Measurements from ENCODE around the gene LYRM4. TPM values are rescaled to one million over a fixed set of nuclear protein-coding genes. Genes with fewer than 3 reads are reported as not detected.

The LYRM4 gene
- total and polyA plus RNA-seq, 2 experiments from 2014 or later: 51.0 to 62.0 TPM

DNA sequence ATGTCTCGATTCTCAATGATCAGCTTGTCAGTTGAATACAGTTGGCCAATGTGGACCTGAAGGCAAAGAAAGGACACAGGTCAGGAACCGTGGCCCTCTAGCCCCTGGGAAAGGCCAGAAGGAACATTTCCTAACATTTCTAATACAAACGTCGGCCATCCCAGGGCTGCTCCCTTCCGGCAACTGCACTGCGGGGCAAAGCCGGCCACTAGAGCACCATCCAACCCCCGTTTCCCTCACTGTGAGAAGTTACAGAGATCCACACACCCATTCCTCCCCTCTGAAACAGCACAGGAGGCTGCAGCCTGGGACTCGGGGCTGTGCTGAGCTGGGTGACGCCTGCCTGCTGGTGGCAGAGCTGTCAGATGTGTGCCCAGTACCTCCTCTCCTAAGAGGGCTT, 151.3 kb downstream of the LYRM4 start:
- Histone ChIP-seq H3K36me3 (ENCODE audit: insufficient read depth) (no peaks in the 10 kb centered on the region), H3K79me2 (replicated peaks; ENCODE audit: insufficient read depth) (no peaks in the 10 kb centered on the region), H3K27me3 (ENCODE audit: insufficient read depth) (no peaks in the 10 kb centered on the region), H3K4me2 (no peak overlapping the region), H2AFZ (no peak overlapping the region), H3K9me2 (ENCODE audit: insufficient read depth) (no peaks in the 10 kb centered on the region), H4K20me1 (replicated peaks; ENCODE audit: insufficient read depth) (no peaks in the 10 kb centered on the region), H3F3A (replicated peaks; ENCODE audit: low read depth) (no peaks in the 10 kb centered on the region), H3K27ac (ENCODE audit: low read depth) (no peak overlapping the region), H3K4me3 (no peak overlapping the region), H3K4me1 (ENCODE audit: insufficient read depth) (peaks cover 6% of the 10 kb centered on the region; the same call in 1 of the 2 replicates)
- peaks cover 5% of the 10 kb centered on the region; the same call in 2 of the 3 replicates for H3K36me3 Mint-ChIP-seq (ENCODE audit: low read depth)
- no peaks in the 10 kb centered on the region; the same call in 1 of the 3 replicates for H3K9me3 Mint-ChIP-seq
- TF ChIP-seq, protein P1, sequence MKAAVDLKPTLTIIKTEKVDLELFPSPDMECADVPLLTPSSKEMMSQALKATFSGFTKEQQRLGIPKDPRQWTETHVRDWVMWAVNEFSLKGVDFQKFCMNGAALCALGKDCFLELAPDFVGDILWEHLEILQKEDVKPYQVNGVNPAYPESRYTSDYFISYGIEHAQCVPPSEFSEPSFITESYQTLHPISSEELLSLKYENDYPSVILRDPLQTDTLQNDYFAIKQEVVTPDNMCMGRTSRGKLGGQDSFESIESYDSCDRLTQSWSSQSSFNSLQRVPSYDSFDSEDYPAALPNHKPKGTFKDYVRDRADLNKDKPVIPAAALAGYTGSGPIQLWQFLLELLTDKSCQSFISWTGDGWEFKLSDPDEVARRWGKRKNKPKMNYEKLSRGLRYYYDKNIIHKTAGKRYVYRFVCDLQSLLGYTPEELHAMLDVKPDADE (IDR thresholded peaks at IDR 0.05): no peak
- TF ChIP-seq EZH2phosphoT487 (IDR thresholded peaks at IDR 0.05; ENCODE audit: unreplicated experiment) (no peak), JUNB (IDR thresholded peaks at IDR 0.05; ENCODE audit: unreplicated experiment) (no peak), POLR2AphosphoS5 (IDR thresholded peaks at IDR 0.05; ENCODE audit: low read depth) (no peak), STAT1 (IDR thresholded peaks at IDR 0.05; ENCODE audit: unreplicated experiment) (no peak), ZNF114 (CRISPR knock-in tag; IDR thresholded peaks at IDR 0.05) (no peak), NANOG (IDR thresholded peaks at IDR 0.05; ENCODE audit: borderline replicate concordance) (no peak), ZNF331 (CRISPR knock-in tag; IDR thresholded peaks at IDR 0.05; ENCODE audit: low read depth) (no peak)
- TF ChIP-seq, protein P2, sequence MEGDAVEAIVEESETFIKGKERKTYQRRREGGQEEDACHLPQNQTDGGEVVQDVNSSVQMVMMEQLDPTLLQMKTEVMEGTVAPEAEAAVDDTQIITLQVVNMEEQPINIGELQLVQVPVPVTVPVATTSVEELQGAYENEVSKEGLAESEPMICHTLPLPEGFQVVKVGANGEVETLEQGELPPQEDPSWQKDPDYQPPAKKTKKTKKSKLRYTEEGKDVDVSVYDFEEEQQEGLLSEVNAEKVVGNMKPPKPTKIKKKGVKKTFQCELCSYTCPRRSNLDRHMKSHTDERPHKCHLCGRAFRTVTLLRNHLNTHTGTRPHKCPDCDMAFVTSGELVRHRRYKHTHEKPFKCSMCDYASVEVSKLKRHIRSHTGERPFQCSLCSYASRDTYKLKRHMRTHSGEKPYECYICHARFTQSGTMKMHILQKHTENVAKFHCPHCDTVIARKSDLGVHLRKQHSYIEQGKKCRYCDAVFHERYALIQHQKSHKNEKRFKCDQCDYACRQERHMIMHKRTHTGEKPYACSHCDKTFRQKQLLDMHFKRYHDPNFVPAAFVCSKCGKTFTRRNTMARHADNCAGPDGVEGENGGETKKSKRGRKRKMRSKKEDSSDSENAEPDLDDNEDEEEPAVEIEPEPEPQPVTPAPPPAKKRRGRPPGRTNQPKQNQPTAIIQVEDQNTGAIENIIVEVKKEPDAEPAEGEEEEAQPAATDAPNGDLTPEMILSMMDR (conservative IDR thresholded peaks at IDR 0.05; ENCODE audit: low read depth in 2 of 2): no peak
- TF ChIP-seq, protein P3, sequence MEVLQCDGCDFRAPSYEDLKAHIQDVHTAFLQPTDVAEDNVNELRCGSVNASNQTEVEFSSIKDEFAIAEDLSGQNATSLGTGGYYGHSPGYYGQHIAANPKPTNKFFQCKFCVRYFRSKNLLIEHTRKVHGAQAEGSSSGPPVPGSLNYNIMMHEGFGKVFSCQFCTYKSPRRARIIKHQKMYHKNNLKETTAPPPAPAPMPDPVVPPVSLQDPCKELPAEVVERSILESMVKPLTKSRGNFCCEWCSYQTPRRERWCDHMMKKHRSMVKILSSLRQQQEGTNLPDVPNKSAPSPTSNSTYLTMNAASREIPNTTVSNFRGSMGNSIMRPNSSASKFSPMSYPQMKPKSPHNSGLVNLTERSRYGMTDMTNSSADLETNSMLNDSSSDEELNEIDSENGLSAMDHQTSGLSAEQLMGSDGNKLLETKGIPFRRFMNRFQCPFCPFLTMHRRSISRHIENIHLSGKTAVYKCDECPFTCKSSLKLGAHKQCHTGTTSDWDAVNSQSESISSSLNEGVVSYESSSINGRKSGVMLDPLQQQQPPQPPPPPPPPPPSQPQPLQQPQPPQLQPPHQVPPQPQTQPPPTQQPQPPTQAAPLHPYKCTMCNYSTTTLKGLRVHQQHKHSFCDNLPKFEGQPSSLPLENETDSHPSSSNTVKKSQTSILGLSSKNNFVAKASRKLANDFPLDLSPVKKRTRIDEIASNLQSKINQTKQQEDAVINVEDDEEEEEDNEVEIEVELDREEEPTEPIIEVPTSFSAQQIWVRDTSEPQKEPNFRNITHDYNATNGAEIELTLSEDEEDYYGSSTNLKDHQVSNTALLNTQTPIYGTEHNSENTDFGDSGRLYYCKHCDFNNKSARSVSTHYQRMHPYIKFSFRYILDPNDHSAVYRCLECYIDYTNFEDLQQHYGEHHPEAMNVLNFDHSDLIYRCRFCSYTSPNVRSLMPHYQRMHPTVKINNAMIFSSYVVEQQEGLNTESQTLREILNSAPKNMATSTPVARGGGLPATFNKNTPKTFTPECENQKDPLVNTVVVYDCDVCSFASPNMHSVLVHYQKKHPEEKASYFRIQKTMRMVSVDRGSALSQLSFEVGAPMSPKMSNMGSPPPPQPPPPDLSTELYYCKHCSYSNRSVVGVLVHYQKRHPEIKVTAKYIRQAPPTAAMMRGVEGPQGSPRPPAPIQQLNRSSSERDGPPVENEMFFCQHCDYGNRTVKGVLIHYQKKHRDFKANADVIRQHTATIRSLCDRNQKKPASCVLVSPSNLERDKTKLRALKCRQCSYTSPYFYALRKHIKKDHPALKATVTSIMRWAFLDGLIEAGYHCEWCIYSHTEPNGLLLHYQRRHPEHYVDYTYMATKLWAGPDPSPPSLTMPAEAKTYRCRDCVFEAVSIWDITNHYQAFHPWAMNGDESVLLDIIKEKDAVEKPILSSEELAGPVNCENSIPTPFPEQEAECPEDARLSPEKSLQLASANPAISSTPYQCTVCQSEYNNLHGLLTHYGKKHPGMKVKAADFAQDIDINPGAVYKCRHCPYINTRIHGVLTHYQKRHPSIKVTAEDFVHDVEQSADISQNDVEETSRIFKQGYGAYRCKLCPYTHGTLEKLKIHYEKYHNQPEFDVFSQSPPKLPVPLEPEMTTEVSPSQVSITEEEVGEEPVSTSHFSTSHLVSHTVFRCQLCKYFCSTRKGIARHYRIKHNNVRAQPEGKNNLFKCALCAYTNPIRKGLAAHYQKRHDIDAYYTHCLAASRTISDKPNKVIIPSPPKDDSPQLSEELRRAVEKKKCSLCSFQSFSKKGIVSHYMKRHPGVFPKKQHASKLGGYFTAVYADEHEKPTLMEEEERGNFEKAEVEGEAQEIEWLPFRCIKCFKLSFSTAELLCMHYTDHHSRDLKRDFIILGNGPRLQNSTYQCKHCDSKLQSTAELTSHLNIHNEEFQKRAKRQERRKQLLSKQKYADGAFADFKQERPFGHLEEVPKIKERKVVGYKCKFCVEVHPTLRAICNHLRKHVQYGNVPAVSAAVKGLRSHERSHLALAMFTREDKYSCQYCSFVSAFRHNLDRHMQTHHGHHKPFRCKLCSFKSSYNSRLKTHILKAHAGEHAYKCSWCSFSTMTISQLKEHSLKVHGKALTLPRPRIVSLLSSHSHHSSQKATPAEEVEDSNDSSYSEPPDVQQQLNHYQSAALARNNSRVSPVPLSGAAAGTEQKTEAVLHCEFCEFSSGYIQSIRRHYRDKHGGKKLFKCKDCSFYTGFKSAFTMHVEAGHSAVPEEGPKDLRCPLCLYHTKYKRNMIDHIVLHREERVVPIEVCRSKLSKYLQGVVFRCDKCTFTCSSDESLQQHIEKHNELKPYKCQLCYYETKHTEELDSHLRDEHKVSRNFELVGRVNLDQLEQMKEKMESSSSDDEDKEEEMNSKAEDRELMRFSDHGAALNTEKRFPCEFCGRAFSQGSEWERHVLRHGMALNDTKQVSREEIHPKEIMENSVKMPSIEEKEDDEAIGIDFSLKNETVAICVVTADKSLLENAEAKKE (CRISPR knock-in tag; IDR thresholded peaks at IDR 0.05): no peak
- TF ChIP-seq, protein P4, sequence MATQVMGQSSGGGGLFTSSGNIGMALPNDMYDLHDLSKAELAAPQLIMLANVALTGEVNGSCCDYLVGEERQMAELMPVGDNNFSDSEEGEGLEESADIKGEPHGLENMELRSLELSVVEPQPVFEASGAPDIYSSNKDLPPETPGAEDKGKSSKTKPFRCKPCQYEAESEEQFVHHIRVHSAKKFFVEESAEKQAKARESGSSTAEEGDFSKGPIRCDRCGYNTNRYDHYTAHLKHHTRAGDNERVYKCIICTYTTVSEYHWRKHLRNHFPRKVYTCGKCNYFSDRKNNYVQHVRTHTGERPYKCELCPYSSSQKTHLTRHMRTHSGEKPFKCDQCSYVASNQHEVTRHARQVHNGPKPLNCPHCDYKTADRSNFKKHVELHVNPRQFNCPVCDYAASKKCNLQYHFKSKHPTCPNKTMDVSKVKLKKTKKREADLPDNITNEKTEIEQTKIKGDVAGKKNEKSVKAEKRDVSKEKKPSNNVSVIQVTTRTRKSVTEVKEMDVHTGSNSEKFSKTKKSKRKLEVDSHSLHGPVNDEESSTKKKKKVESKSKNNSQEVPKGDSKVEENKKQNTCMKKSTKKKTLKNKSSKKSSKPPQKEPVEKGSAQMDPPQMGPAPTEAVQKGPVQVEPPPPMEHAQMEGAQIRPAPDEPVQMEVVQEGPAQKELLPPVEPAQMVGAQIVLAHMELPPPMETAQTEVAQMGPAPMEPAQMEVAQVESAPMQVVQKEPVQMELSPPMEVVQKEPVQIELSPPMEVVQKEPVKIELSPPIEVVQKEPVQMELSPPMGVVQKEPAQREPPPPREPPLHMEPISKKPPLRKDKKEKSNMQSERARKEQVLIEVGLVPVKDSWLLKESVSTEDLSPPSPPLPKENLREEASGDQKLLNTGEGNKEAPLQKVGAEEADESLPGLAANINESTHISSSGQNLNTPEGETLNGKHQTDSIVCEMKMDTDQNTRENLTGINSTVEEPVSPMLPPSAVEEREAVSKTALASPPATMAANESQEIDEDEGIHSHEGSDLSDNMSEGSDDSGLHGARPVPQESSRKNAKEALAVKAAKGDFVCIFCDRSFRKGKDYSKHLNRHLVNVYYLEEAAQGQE (IDR thresholded peaks at IDR 0.05; ENCODE audit: unreplicated experiment): no peak
- H3K4me1 Mint-ChIP-seq: peaks cover 16% of the 10 kb centered on the region
- no peak overlapping the region for H3K27ac Mint-ChIP-seq
- H3K4me3 Mint-ChIP-seq: no peak overlapping the region
- no peak; the same call in 2 of the 3 replicates for ATAC-seq
- no peak for DNase-seq (ENCODE audit: low spot score)
- peaks cover 11% of the 10 kb centered on the region for H3K27me3 Mint-ChIP-seq (ENCODE audit: insufficient read depth, low read depth, poor library complexity)
